SK-N-SH (cell line): Measurements from ENCODE around the gene CA5A. TPM values are rescaled to one million over a fixed set of nuclear protein-coding genes. Genes with fewer than 3 reads are reported as not detected.
A peak's percentile ranks its signal among the peaks of the same experiment; 100 is the strongest.

Experiments
- CTCF ChIA-PET: fragments of 300-600, 350-600 bp; formaldehyde crosslinking; extraction: SDS; loops from one replicate; lab custom pipeline; 2021; lab: Yijun Ruan, JAX
- POLR2A ChIA-PET: fragments of 350-600 bp; sonication (Branson Sonifier 250); formaldehyde crosslinking; extraction: SDS; loops from one replicate; lab custom pipeline; 2020; ENCODE audit warnings: antibody characterized with exemption, inconsistent platforms; lab: Yijun Ruan, JAX
- DNase-seq: peaks from one replicate; pipeline ENCODE4 v3.0.0; 2012
- H2AFZ ChIP-seq: fragments of 200-600 bp; sonication (generic); 2 replicates; pipeline ENCODE4 v1.8.1; 2016; ENCODE audit warnings: antibody characterized with exemption, mild to moderate bottlenecking, low read depth
- H3F3A ChIP-seq: fragments of 200-600 bp; sonication (generic); replicated peaks from 2 replicates; pipeline ENCODE3; 2016; ENCODE audit warnings: antibody characterized with exemption, mild to moderate bottlenecking; ENCODE audit not compliant: insufficient read depth
- H3K27ac ChIP-seq, 2 experiments: fragments of 200-500 bp in 1 of 2; fragments of 200-600 bp in 1 of 2; sonication (Bioruptor generic) in 1 of 2; sonication (generic), shearing (Covaris generic) in 1 of 2; 2 replicates each; pipeline versions ENCODE4 v1.5.1 to v1.6.1; 2014 to 2016; ENCODE audit warnings: low read depth in 2 of 2, inconsistent platforms in 1 of 2, low read length in 1 of 2, mild to moderate bottlenecking in 1 of 2, mixed read lengths in 1 of 2
- H3K27me3 ChIP-seq: fragments of 200-600 bp; sonication (generic), shearing (Covaris generic); 2 replicates; pipeline ENCODE4 v1.6.1; 2016; ENCODE audit warnings: mixed run types; ENCODE audit not compliant: insufficient read depth
- H3K36me3 ChIP-seq, 2 experiments: fragments of 200-500 bp in 1 of 2; fragments of 200-600 bp in 1 of 2; sonication (Bioruptor generic) in 1 of 2; sonication (generic) in 1 of 2; replicated peaks in 1 of 2; 2 replicates each; pipeline versions ENCODE3 to v1.5.1; 2014 to 2016; ENCODE audit warnings: low read length in 1 of 2, mild to moderate bottlenecking in 1 of 2; ENCODE audit not compliant: insufficient read depth in 2 of 2, control insufficient read depth in 1 of 2
- H3K4me1 ChIP-seq, 2 experiments: fragments of 200-500 bp in 1 of 2; fragments of 200-600 bp in 1 of 2; sonication (Bioruptor generic) in 1 of 2; sonication (generic), shearing (Covaris generic) in 1 of 2; 2 replicates each; pipeline versions ENCODE4 v1.5.1 to v1.6.1; 2014 to 2016; ENCODE audit warnings: low read depth in 1 of 2, low read length in 1 of 2, mixed run types in 1 of 2; ENCODE audit not compliant: insufficient read depth in 2 of 2, control insufficient read depth in 1 of 2
- H3K4me2 ChIP-seq: fragments of 200-600 bp; sonication (generic), shearing (Covaris generic); 2 replicates; pipeline ENCODE4 v1.6.1; 2017; ENCODE audit warnings: mixed run types
- H3K4me3 ChIP-seq, 2 experiments: fragments of 200-500 bp in 1 of 2; fragments of 200-600 bp in 1 of 2; sonication (Bioruptor generic) in 1 of 2; sonication (generic), shearing (Covaris generic) in 1 of 2; 2 replicates each; pipeline versions ENCODE4 v1.5.1 to v1.8.1; 2014 to 2016; ENCODE audit warnings: low read depth in 2 of 2, inconsistent platforms in 1 of 2, low read length in 1 of 2, mild to moderate bottlenecking in 1 of 2, mixed read lengths in 1 of 2, moderate library complexity in 1 of 2
- H3K79me2 ChIP-seq: fragments of 200-600 bp; sonication (generic); 2 replicates; pipeline ENCODE4 v1.8.1; 2017; ENCODE audit warnings: mild to moderate bottlenecking; ENCODE audit not compliant: insufficient read depth
- H3K9ac ChIP-seq: fragments of 200-600 bp; sonication (generic); 2 replicates; pipeline ENCODE4 v1.6.1; 2017; ENCODE audit warnings: mixed run types
- H3K9me2 ChIP-seq: fragments of 200-600 bp; sonication (generic); 2 replicates; pipeline ENCODE4 v1.6.1; 2017; ENCODE audit warnings: mixed run types
- H3K9me3 ChIP-seq: fragments of 200-600 bp; sonication (generic); 2 replicates; pipeline ENCODE4 v1.6.1; 2017; ENCODE audit warnings: mixed run types, mild to moderate bottlenecking, moderate library complexity
- H4K20me1 ChIP-seq: fragments of 200-600 bp; sonication (generic); 2 replicates; pipeline ENCODE4 v1.6.1; 2017; ENCODE audit warnings: mild to moderate bottlenecking, mixed run types; ENCODE audit not compliant: insufficient read depth
- CTCF ChIP-seq: fragments of 200-600 bp; sonication (generic); IDR thresholded peaks from 2 replicates; pipeline ENCODE4 v1.6.1; 2017; ENCODE audit warnings: antibody characterized with exemption, mild to moderate bottlenecking, moderate library complexity
- ELF1 ChIP-seq: IDR thresholded peaks from 2 replicates; pipeline ENCODE4 v1.4.0; 2012
- EZH2phosphoT487 ChIP-seq: fragments of 200-600 bp; sonication (generic); IDR thresholded peaks from 2 replicates; pipeline ENCODE4 v1.6.1; 2017; ENCODE audit warnings: low read depth, mixed run types, mild to moderate bottlenecking, antibody characterized with exemption, moderate library complexity, borderline replicate concordance
- FOXM1 ChIP-seq: IDR thresholded peaks from 2 replicates; pipeline ENCODE4 v1.4.0; 2012; ENCODE audit warnings: low read depth, mild to moderate bottlenecking
- JUND ChIP-seq: IDR thresholded peaks from 2 replicates; pipeline ENCODE4 v1.4.0; 2012
- MEF2A ChIP-seq: IDR thresholded peaks from 2 replicates; pipeline ENCODE4 v1.4.0; 2012; ENCODE audit warnings: low read depth, borderline replicate concordance
- MXI1 ChIP-seq: IDR thresholded peaks from 2 replicates; pipeline ENCODE4 v1.6.1; 2012; ENCODE audit warnings: mild to moderate bottlenecking, low read depth, low read length, improper control_type of control experiment
- NFIC ChIP-seq: IDR thresholded peaks from 2 replicates; pipeline ENCODE4 v1.4.0; 2012; ENCODE audit warnings: borderline replicate concordance
- NRF1 ChIP-seq: IDR thresholded peaks from 2 replicates; pipeline ENCODE4 v1.6.1; 2012; ENCODE audit warnings: low read depth, mild to moderate bottlenecking, low read length
- PBX3 ChIP-seq: IDR thresholded peaks from 2 replicates; pipeline ENCODE4; 2012
- POLR2AphosphoS5 ChIP-seq: IDR thresholded peaks from 2 replicates; pipeline ENCODE4 v1.6.1; 2012; ENCODE audit warnings: low read depth, low read length
- REST ChIP-seq: IDR thresholded peaks from 2 replicates; pipeline ENCODE4 v1.6.1; 2012; ENCODE audit warnings: mild to moderate bottlenecking, low read depth, low read length, moderate library complexity
- SMC3 ChIP-seq: IDR thresholded peaks from 2 replicates; pipeline ENCODE4 v1.6.1; 2012; ENCODE audit warnings: low read depth, low read length, improper control_type of control experiment
- TCF12 ChIP-seq: IDR thresholded peaks from 2 replicates; pipeline ENCODE4 v1.4.0; 2012
- TEAD4 ChIP-seq: IDR thresholded peaks from 2 replicates; pipeline ENCODE4 v1.4.0; 2012; ENCODE audit warnings: mild to moderate bottlenecking, borderline replicate concordance; ENCODE audit not compliant: insufficient read depth
- WGBS: methylation state at CpG from one replicate; pipeline ENCODE4 v1.1.6; 2017; ENCODE audit warnings: low lambda C conversion rate; 5-methylcytosine and 5-hydroxymethylcytosine counted together
- polyA plus RNA-seq, 3 experiments: library from polyadenylated mRNA; depleted of rRNA; stranded (reverse); fragments of >200 nt; gene quantifications; 2 replicates each; pipeline ENCODE4 v1.2.3, GENCODE V29; 2012
- TF ChIP-seq, protein P1 (sequence below): fragments of 150-350 bp; IDR thresholded peaks from 2 replicates; pipeline ENCODE4 v1.6.1; 2017; ENCODE audit warnings: antibody characterized with exemption, low read length, low read depth, borderline replicate concordance
- TF ChIP-seq, protein P2 (sequence below): IDR thresholded peaks from 2 replicates; pipeline ENCODE4 v1.4.0; 2012; ENCODE audit warnings: low read depth, borderline replicate concordance
- TF ChIP-seq, protein P3 (sequence below): IDR thresholded peaks from 2 replicates; pipeline ENCODE4 v1.4.0; 2012; ENCODE audit warnings: low read depth
- TF ChIP-seq, protein P4 (sequence below): fragments of 150-350 bp; IDR thresholded peaks from 2 replicates; pipeline ENCODE4 v1.6.1; 2016; ENCODE audit warnings: mild to moderate bottlenecking, low read depth, low read length

CA5A gene
- polyA plus RNA-seq, 1 of the 3 experiments (the other 2 are of a cell fraction): not detected

GRCh38 chr16:87954826-87955225, 18.5 kb upstream of the CA5A start (continued):
- TF ChIP-seq, protein P1, sequence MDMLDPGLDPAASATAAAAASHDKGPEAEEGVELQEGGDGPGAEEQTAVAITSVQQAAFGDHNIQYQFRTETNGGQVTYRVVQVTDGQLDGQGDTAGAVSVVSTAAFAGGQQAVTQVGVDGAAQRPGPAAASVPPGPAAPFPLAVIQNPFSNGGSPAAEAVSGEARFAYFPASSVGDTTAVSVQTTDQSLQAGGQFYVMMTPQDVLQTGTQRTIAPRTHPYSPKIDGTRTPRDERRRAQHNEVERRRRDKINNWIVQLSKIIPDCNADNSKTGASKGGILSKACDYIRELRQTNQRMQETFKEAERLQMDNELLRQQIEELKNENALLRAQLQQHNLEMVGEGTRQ: no peak
- no peak for TF ChIP-seq EZH2phosphoT487

DNA sequence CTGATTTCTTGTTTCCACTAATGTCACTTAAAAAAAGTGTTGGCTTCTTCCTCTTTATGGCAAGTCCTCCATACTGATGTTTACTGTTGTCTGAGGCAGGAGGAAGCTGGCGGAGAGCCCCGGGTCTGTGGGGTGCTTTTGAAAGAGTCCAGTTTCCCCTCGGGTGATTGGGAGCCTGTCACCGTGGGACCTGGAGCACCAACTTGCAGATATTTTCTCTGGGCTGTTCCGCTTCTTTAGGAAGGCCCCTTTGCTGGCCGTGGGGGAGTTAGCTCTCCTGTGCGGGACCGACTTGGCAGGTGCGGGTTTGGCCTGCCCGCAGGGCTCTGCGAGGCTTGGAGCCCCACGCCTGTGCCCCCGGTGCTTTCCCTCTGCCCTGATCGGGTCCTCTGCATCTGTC, 18.0 kb upstream of the CA5A start:
- POLR2A ChIA-PET: no interaction called here
- Histone ChIP-seq H3K79me2 (peaks cover 72% of the 10 kb centered on the region), H3K4me2 (no peak overlapping the region), H3K27me3 (no peaks in the 10 kb centered on the region), H3K9ac (peak overlapping the region; percentile 94; the same call in 1 of the 2 replicates), H4K20me1 (no peaks in the 10 kb centered on the region), H3K9me2 (no peaks in the 10 kb centered on the region), H3K9me3 (no peaks in the 10 kb centered on the region), H3K4me3 (no peak overlapping the region), H3F3A (peaks cover 22% of the 10 kb centered on the region), H2AFZ (no peak overlapping the region), H3K36me3 (peaks cover 10 to 13% of the 10 kb centered on the region in 2 experiments), H3K4me1 (peaks cover 27 to 31% of the 10 kb centered on the region in 2 experiments; a peak in 2 of 4 replicates), H3K27ac (peak overlapping the region in 1 of 2 experiments; percentile 31; a peak in 3 of 4 replicates)
- CTCF ChIA-PET: interaction anchor here (1.2 kb wide), 1 partner anchor 83 kb away, joined by 3 read pairs; no protein-coding TSS in a partner anchor
- TF ChIP-seq JUND: no peak
- TF ChIP-seq MEF2A: no peak
- TF ChIP-seq ELF1: no peak
- TF ChIP-seq, protein P1: no peak
- no peak for TF ChIP-seq PBX3
- no peak for TF ChIP-seq REST
- TF ChIP-seq TEAD4: no peak
- TF ChIP-seq CTCF: no peak
- TF ChIP-seq, protein P2, sequence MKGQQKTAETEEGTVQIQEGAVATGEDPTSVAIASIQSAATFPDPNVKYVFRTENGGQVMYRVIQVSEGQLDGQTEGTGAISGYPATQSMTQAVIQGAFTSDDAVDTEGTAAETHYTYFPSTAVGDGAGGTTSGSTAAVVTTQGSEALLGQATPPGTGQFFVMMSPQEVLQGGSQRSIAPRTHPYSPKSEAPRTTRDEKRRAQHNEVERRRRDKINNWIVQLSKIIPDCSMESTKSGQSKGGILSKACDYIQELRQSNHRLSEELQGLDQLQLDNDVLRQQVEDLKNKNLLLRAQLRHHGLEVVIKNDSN: no peak
- no peak for TF ChIP-seq TCF12
- no peak for TF ChIP-seq NRF1
- TF ChIP-seq SMC3: no peak
- no peak for TF ChIP-seq FOXM1
- TF ChIP-seq MXI1: no peak
- TF ChIP-seq NFIC: no peak
- no peak for TF ChIP-seq POLR2AphosphoS5
- TF ChIP-seq, protein P3, sequence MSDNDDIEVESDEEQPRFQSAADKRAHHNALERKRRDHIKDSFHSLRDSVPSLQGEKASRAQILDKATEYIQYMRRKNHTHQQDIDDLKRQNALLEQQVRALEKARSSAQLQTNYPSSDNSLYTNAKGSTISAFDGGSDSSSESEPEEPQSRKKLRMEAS: no peak
- TF ChIP-seq, protein P4, sequence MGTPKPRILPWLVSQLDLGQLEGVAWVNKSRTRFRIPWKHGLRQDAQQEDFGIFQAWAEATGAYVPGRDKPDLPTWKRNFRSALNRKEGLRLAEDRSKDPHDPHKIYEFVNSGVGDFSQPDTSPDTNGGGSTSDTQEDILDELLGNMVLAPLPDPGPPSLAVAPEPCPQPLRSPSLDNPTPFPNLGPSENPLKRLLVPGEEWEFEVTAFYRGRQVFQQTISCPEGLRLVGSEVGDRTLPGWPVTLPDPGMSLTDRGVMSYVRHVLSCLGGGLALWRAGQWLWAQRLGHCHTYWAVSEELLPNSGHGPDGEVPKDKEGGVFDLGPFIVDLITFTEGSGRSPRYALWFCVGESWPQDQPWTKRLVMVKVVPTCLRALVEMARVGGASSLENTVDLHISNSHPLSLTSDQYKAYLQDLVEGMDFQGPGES: no peak
- no peak for DNase-seq
- 86% methylated on average over 12 of the region's 14 CpGs for WGBS
